HL-60 (cell line): ENCODE data around the gene PIGV.

Source experiments
- CTCF ChIP-seq: IDR thresholded peaks from one replicate; pipeline ENCODE4 v1.5.1; 2011; ENCODE audit warnings: low read length, control low read depth, inconsistent platforms; ENCODE audit not compliant: insufficient read depth
- GABPA ChIP-seq: IDR thresholded peaks from 2 replicates; pipeline ENCODE4 v1.6.1; 2012; ENCODE audit warnings: low read depth
- POLR2AphosphoS5 ChIP-seq: IDR thresholded peaks from 2 replicates; pipeline ENCODE4 v1.6.1; 2012; ENCODE audit warnings: low read depth
- REST ChIP-seq: IDR thresholded peaks from 2 replicates; pipeline ENCODE4 v1.6.1; 2012; ENCODE audit warnings: low read depth; ENCODE audit not compliant: insufficient replicate concordance
- SPI1 ChIP-seq: IDR thresholded peaks from 2 replicates; pipeline ENCODE4 v1.6.1; 2012; ENCODE audit warnings: low read depth, mild to moderate bottlenecking, borderline replicate concordance

GRCh38 chr1:26782521-26783212 is 5.1 kb upstream of the PIGV start:
- no peak for TF ChIP-seq CTCF
- no peak for TF ChIP-seq POLR2AphosphoS5
- no peak for TF ChIP-seq REST
- TF ChIP-seq SPI1, result no peak
- no peak for TF ChIP-seq GABPA
